GM21423 (cell line): ENCODE data around the gene JAK1.

ENCODE experiments used
- ATAC-seq: cut with Tn5 transposase; IDR thresholded peaks from one replicate; pipeline ENCODE4 v1.9.1; 2021; ENCODE audit warnings: mild to moderate bottlenecking, moderate library complexity; ENCODE audit not compliant: unreplicated experiment

JAK1 gene

DNA sequence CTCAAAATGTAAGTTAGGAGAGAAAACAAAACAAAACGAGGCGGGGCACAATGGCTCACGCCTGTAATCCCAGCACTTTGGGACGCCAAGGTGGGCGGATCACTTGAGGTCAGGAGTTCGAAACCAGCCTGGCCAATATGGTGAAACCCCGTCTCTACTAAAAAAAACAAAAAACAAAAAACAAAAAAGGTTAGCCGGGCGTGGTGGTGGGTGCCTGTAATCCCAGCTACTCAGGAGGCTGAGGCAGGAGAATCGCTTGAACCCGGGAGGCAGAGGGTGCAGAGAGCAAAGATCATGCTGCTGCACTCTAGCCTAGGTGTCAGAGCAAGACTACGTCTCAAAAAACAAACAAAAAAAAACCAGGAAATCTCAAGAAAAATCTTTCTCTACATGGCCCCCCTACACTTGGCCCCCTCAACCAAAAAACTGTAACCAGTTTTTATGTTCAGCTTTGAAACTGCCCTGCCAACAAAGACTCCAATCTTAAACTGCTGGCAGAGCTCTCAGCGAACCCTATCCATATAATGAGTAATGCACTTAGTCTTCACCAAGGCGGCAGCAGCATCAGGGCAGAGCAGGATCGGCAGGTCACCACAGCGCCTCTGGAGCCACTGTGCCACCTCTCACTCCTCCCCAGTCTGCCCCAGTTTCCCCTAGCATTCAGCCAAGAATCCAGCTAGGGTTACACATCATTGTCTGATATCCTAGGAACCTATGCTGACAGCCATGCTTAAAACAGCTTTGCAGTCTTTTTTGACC is 71.7 kb downstream of the JAK1 start:
- ATAC-seq, result no peak

DNA sequence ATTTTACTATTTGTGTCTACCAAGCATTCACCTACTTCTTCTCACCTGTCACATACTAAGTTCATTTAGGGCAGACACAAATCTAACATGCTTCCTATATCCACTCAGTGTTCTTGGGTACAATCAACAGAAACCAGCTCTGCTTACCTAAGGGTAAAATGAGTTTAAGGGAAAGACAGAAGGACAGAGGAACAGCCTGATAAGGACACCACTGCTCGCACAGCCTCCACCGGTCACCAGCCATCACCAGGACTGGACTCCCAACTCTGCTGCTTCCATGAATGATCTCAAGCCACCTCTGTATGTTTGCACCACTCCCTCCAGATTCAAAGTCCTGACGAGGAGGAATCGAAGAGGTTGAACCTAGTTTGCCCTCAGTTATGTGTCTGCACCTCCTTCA is 72.4 kb downstream of the JAK1 start:
- no peak for ATAC-seq

DNA sequence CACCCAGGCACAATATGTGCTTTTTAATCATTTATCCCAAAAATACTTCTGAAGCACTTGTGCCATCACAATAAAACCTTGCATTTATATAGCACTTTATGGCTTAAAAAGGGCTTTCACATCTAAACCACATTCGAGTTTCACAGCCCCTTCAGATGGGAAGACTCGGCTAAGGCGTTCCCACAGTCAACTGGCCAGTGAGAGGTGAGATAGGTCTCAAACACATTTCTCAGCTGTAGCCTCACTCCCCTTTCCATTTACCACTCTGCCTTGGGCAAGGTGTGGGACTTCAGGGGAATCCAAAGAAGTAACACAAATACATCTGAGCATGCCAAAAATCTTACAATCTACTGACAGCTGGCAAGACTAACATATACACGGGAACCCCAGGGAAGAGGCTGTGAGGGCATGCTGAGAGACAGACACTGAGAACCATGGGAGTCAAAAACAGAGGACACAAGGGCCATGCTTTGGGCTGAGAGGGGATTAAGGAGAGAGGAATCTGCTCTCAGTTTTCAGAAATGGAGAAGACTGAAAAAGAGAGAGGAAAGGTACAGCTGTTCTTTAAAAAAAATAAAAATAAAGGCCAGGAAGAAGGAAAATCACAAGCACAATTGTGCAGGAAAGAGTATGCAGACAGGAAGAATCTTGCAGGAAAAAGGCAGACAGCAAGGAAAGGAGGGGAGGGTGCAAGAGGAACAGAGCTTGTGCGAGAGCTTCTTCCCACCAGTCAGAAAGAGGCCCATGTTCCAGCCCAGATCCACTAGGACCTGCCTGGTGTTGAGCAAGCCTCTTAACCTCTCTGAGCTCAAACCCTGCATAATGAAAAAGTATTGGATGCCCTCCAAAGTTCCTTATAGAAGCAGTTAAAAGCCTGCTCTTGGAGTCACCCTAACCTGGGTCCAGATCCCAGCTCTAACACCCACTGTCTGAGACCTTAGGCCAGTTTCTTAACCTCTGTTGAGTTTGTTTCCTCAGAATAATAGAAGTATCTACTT is 73.5 kb downstream of the JAK1 start:
- ATAC-seq, result no peak

DNA sequence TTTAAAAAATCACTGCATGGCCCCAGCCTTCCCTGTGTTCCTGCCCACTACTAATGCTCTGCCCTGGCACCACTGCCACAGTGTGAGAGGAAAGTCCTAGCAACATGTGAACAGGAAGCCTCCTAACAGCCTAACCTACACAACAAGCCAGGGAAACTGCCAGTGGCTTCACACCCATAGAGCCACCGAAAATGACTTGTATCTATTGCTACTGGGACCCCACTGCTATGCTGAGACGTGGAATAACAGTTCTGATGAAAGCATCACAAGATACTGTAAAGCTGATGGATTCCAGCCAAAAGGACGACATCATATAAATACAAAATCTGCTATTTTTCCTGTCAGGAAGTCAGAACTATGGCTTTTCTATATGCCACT is 74.9 kb downstream of the JAK1 start:
- ATAC-seq, result no peak

DNA sequence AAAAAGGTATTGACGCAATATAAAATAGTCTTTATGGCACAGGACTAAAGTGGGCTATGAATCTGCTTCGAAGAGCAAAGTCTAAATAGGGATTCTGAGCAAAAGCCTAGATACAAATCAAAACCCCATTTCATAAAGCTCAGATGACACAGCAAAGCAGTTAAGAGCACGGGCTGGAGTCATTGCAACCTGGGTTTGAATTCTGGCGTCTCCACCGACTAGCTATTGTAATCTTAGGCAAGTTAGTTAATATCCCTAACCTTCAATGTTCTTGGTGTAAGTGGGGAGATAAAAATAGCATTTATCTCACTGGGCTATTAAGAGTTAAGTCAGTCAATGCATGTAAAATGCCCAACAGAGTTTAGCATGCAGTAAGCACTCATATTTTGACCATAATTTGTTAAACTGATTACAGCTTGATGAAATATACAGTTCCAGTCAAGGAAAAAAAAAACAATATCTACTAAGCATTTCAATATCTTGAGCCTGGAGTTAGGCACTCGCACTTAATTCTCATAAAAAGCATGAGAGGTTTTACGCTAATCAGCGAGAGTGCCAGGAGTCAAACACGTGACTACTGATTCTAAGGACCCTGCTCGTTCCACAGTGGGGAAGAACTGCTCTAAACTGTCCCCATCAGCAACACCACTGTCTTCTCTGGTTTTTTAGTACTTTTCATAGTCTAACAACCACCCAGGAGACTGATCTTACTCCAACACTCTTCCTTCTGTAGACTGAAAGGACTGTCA is 75.5 kb downstream of the JAK1 start:
- no peak for ATAC-seq

DNA sequence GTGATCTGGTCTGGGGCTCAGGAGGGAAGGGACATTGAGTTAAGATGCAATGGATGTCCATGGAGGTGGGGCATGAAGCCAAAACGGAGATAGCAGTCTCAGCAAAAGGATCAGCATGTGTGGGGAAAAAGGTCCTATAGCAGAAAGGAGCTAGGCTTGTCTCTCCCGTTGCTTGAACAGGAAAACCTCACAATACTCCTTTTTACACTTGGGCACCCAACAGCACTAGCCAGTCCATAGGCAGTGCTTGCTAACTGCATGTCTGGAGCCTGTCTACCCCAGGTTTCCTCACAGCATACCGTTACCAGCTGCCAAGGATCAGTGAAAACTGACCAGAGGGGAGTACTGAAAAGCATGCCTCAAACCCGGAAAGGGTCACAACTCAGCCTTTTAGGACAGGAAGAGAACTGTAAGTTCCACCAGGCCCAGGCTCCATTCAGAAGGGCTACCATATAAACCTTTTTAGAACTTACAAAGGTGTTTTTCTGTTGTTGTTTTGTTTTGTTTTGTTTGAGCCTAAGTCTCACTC is 78.6 kb downstream of the JAK1 start:
- ATAC-seq, result no peak

DNA sequence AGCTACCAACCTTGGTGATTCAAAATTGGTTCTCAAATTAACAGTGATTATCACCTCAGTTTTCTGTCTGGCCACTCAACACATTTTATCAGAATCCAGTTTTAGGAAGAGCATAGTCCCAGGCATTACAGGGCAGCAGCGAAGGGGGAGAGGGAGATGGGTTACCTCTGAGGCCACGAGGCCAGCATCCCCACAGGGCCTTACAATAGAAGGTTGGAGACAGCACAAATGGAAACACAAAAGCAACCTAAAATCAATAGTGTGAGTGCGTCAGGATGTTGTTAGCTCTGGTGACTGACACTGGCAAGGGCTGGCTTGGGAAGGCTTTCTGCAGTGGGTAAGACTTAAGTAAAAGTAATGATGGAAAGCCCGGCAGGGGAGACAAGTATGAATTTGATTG is 79.5 kb downstream of the JAK1 start:
- no peak for ATAC-seq

DNA sequence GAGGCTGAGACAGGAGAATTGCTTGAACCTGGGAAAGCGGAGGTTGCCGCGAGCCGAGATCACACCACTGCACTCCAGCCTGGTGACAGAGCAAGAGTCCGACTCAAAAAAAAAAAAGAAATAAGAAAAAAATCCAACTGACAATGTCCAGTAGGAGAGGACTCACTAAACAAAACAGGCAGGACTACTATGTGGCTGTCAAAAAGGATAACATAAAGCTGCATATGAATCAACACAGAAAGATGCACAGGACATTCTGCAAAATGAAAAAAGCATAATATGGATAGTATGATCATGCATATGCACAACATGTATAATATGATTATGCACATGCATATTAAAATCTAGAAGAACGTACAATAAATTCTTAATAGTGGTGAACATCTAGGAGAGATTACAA is 80.7 kb downstream of the JAK1 start:
- no peak for ATAC-seq

DNA sequence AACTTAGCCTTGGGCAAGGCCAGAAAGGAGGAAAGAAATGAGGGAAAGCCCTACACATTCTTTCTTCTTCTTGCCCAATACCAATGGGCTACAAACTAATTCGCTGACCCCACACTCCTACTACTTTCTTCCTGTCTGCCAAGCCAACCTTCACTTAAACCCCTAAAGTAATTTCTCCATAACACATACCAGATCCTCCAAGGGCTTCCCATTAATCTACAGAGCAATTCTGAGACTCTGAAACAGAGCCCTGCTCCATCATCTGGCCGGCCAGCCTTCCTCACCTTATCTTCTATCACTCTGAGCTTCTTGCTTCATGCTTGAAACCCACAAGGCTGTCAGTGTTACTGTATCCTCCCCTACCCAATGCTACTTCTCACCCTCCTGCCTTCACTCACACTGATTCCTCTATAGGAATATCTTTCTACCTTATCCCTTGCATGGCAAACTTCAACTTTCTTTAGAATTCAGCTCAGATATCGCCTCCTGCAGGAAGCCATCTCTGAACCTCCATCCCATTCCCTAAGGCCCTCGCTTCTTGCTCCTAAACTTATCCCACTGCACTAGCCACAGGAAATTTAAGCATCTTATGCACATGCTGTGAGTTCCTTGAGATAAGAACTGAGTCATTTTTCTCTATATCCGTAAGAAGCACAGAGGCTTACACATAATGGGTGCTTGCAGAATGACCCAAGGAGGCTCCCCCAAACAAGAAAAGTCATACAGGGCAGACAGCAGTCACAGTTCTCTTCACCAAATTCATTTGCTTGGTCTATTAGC is 81.9 kb downstream of the JAK1 start:
- ATAC-seq, result no peak

DNA sequence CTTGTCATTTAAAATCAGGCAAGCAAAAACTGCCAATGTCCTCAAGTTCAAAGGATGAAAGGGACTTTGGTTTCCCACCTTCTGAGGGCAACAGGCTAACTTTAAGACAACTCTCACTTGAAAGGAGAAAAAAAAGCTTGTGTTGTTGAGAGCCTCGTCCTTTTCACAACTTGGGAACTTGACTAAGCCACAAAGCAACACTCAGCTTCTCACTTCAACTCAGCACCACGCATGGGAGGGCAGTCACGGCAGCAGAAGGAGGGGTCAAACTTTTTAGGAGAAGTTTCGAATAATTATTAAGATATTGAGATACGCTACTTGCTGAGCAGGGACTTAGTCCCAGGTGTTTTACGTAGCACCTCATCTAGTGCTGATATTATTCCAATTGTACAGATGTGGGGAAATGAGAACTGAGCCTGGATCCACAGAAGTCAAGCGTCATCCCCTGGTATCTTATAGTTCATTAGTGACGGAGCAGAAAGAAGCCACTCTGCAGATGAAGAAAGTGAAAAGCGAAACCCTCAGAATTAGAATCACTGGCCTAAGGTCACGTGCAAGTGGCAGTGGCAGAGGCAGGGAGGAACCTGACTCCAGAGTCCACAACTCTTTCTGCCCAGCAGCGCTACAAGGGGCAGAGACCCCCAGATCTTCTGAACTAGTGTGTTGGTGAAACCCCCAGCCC is 83.6 kb downstream of the JAK1 start:
- ATAC-seq, result peak; percentile 69

DNA sequence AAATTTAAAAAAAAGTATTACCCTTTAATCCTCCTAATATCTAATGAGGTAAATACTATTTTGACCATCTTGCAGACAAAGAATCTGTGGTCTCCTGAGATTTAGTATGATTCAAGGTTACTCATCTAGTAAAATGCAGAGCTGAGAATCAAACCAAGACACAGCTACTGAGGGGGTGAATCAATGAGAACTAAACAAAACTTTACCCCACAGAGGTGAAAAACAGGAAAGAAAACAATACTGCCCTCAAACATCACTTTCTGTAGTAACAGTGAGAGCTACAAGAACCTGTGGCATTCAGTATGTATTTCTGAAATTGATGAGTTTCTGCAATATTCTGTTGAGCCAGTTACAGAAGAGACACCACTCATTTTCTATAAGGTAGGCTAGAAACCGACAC is 85.1 kb downstream of the JAK1 start:
- ATAC-seq, result no peak

DNA sequence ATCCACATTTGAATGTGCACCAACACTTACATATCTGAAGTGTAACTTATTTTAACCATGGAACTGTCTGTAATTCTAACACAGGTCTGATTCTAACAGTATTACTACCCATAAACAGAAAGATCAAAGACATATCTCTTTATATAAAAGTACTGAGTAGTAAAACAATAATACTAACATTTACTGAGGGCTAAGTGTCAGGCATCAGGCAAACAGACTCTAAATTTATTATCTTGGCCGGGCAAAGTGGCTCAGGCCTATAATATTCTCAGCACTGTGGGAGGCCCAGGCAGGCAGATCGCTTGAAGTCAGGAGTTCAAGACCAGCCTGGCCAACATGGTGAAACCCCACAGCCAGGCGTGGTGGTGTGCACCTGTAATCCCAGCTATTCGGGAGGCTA is 85.9 kb downstream of the JAK1 start:
- ATAC-seq, result no peak

DNA sequence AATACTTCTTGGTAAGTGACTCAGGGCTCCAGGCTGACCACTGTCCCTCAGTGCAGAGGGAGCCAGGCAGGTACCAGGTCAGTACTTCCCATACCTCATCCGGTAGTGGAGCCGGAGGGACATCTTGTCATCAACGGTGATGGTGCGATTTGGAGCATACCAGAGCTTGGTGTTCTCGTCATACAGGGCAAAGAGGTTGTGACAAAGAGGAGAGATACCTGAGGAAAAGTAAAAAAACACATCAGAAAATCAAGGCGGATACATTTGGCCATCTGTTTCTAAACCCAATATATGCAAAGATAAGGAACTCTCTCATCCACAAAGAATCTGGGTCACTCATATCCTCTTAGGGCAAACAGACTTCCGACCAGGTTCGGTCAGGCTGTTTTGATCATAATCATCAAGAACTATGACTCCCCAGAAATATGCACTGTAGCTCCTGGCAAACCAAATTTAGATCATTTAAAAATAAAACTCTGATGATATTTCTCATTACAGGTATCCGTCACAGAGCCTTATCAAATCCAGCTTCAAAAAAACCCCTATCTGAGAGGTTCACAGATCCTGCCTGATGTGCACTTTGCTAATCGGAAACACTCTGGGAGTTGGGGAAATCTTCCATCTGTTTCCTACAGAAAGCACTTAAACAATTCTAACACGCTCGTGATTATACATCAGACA is 87.3 kb downstream of the JAK1 start:
- ATAC-seq, result no peak

DNA sequence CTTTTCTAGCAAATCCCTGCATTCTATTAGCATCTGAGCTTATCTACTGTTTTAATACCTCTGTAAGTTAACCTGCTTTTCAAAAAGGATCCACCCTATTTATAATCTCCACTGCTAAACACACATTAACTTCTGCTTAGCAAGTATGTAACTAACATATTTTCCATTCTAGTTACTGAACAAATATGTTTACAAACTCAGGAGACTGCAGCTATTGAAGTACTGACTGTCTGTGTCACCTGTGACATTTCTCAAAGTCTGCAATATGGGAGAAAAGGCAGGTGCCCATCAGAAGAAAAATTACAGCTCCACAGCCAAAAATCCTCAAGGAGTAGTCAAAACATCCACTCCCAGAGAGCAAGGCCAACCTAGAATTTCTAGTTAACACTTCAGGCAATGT is 88.3 kb downstream of the JAK1 start:
- ATAC-seq, result no peak

DNA sequence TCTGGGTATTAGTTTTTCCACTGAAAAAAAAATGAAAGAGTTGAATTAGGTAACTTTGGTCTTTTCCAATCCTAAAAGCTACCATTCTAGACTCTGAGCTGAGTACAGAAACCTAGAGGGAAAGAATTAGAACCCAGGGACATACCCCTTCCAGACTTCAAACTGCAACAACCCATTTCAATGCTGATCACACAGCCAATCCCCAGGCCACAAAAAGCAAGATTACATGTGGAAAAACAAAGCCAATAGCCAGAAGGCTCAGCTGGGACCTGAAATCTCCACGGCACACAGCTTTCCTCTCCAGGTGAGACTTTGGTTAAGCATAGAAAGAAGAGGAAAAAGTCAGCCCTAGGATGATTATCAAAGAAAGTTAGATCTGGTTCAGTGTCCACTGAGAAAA is 88.8 kb downstream of the JAK1 start:
- no peak for ATAC-seq

DNA sequence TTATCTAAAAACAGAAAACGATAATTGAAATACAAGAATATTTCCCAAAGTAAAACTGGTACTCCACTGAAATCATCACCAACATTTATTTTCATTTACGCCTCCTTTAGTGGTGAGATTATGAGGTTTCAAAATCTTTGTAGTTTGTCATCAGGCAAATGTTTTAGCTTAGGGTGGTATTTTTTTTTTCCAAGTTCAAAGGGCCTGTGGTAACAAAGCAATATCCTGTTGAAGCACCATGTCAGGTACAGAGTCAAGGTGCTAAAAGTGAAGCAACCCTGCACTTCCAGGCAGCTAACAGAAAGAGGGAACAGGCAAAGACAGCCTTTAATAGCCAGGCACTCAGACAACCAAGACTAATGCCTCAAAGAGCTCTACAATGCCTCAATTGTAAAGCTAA is 89.2 kb downstream of the JAK1 start:
- ATAC-seq, result no peak

DNA sequence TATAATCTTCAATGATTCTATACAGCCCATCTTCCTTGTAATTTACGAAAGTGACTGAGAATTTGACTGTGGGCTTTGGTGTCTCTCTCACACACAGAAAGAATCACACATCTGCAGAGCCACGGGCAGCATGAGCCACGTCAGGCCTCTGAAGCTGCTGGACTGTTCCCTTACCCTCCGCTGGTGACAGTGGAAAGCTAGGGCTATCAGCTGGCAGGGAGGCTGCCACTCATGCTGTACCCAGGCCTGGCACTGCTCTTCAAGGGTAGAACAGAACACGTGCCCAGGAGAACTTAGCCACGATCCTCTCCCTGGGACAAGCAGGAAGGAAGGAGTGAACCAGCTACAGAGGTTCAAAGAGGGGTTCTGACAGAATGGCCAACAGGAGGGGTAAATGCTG is 90.7 kb downstream of the JAK1 start:
- ATAC-seq, result no peak

DNA sequence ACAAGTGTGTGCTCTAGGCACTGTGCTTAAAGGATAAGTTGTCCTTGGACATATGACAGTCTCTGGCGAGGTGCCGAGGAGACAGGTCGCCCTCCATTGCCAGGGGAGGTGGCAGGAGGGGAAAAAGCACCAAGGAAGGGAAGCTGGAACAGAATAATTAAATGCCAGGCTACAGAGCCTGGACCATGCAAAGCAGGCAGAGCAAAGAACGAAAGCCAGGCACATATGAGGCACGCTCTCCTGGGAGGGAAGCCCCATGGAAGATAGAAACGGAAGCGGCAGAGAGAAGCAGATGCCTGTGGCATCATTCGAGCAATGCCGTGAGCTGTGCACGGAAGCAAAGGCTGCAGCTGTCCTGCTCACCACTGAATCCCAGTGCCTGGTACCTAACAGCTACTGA is 91.2 kb downstream of the JAK1 start:
- no peak for ATAC-seq

DNA sequence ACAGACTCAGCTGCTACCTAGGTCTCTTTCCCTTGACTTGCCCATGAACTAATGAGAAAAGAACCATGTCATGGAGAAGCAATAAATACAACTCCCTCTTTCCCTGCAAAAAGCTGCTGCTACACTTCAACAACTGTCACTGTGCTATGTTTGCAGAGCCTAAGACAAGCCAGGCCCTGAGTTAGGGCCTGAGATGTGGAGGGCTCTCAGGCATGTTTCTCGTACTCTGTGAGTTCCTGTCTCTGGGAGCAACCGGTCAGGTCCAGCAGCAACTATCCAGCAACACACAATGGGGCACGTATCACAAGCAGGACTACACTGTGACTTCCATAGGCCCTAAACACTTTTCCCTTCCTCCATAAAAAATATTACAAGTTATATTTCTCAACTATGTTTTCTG is 91.7 kb downstream of the JAK1 start:
- no peak for ATAC-seq
